ENCODE results near the gene CAPZA1. TPM values are rescaled to one million over a fixed set of nuclear protein-coding genes. Genes with fewer than 3 reads are reported as not detected.

CAPZA1 gene
- total RNA-seq, 2 experiments from 2014 or later: 166 to 179 TPM

DNA sequence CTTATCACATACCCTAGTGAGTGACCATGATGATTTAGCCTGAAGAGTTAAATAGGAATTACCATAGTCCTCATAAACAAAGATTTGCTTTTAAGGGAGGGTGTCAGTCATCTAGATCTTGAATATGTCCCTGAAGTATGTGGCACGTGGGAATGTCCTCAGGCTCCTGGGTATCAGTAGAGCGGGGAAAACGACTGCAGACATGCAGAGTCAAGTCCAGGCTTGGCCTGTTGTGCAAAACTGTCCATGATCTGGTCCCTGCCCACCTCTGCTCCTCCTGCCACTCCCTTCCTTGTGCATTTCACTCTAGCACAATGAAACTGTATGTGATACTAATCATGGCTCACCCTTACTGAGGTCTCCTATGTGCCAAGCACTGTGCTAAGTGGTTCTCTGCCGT is 67.7 kb downstream of the CAPZA1 start:
- Histone ChIP-seq H3K4me1 (ENCODE audit: insufficient read depth, low read length) (no peaks in the 10 kb centered on the region), H3K9me3 (ENCODE audit: control insufficient read depth in 1 of 2, insufficient read depth in 1 of 2, low read length in 2 of 2) (no peaks in the 10 kb centered on the region), H3K4me3 (ENCODE audit: low read length) (no peak overlapping the region), H3K36me3 (ENCODE audit: insufficient read depth, low read length) (peaks cover 31% of the 10 kb centered on the region), H3K27me3 (ENCODE audit: control insufficient read depth in 1 of 2, insufficient read depth in 2 of 2, low read length in 2 of 2) (no peaks in the 10 kb centered on the region), H3K27ac (ENCODE audit: low read depth in 1 of 2, low read length in 2 of 2) (no peak overlapping the region)
- Mint-ChIP-seq H3K36me3 (ENCODE audit: low read depth) (peaks cover 47% of the 10 kb centered on the region), H3K27ac (no peak overlapping the region), H3K27me3 (no peaks in the 10 kb centered on the region), H3K4me3 (no peak overlapping the region), H3K4me1 (ENCODE audit: low read depth) (peaks cover 7% of the 10 kb centered on the region), H3K9me3 (no peaks in the 10 kb centered on the region)
- ChIA-PET POLR2A (no interaction called here), CTCF (no interaction called here)
- ATAC-seq (ENCODE audit: poor library complexity) (no peak), DNase-seq (no peak)
- TF ChIP-seq, protein P1, sequence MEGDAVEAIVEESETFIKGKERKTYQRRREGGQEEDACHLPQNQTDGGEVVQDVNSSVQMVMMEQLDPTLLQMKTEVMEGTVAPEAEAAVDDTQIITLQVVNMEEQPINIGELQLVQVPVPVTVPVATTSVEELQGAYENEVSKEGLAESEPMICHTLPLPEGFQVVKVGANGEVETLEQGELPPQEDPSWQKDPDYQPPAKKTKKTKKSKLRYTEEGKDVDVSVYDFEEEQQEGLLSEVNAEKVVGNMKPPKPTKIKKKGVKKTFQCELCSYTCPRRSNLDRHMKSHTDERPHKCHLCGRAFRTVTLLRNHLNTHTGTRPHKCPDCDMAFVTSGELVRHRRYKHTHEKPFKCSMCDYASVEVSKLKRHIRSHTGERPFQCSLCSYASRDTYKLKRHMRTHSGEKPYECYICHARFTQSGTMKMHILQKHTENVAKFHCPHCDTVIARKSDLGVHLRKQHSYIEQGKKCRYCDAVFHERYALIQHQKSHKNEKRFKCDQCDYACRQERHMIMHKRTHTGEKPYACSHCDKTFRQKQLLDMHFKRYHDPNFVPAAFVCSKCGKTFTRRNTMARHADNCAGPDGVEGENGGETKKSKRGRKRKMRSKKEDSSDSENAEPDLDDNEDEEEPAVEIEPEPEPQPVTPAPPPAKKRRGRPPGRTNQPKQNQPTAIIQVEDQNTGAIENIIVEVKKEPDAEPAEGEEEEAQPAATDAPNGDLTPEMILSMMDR (IDR thresholded peaks at IDR 0.05): no peak
- intact Hi-C loops (cut with DNase I, micrococcal nuclease): no loop called here

DNA sequence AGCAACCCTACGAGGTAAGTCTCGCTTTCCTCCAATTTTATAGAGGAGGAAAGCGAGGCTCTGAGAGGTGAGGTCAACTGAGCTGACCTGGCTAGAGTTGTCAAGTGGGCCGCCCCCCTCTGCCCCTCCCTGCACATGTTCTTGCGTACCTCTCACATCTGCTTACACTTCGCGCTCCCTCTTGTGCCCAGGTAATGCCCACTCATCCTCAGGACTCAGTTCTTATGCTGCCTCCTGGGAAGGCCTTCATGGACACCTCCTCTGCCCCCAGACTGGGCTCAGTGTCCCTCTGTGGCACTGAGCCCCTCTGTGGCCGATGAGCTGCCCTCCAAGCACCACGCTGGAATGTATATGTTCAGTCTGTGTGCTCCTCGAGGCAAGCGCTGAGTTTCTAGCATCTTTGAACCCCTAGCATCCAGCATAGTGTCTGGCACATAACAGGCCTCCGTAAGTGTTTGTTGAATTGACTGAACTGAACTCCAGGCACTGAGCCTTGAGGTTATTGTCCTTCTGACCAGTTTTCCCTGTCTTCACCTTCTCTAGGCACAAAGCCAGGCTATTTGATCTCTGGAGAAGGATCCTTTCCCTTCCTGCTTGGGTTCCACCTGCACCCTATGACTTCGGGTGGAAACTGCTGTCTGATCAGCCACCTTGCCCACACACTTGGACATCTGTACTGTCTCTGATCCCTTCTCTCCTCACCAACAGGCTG is 68.3 kb downstream of the CAPZA1 start:
- Histone ChIP-seq H3K36me3 (ENCODE audit: insufficient read depth, low read length) (peaks cover 37% of the 10 kb centered on the region), H3K4me1 (ENCODE audit: insufficient read depth, low read length) (no peaks in the 10 kb centered on the region), H3K27ac (ENCODE audit: low read depth in 1 of 2, low read length in 2 of 2) (no peak overlapping the region), H3K9me3 (ENCODE audit: control insufficient read depth in 1 of 2, insufficient read depth in 1 of 2, low read length in 2 of 2) (no peaks in the 10 kb centered on the region), H3K4me3 (ENCODE audit: low read length) (no peak overlapping the region), H3K27me3 (ENCODE audit: control insufficient read depth in 1 of 2, insufficient read depth in 2 of 2, low read length in 2 of 2) (no peaks in the 10 kb centered on the region)
- Mint-ChIP-seq H3K27ac (no peak overlapping the region), H3K36me3 (ENCODE audit: low read depth) (peaks cover 50% of the 10 kb centered on the region), H3K4me1 (ENCODE audit: low read depth) (peaks cover 7% of the 10 kb centered on the region), H3K9me3 (no peaks in the 10 kb centered on the region), H3K4me3 (no peak overlapping the region), H3K27me3 (no peaks in the 10 kb centered on the region)
- intact Hi-C loops (cut with DNase I, micrococcal nuclease): no loop called here
- ChIA-PET POLR2A (no interaction called here), CTCF (no interaction called here)
- DNase-seq (peak in 1 of 14 experiments; percentile 6), ATAC-seq (ENCODE audit: poor library complexity) (no peak)
- TF ChIP-seq, protein P1 (IDR thresholded peaks at IDR 0.05): no peak

- H3K36me3 ChIP-seq (ENCODE audit: insufficient read depth, low read length): peaks cover 39% of the 10 kb centered on the region
- ATAC-seq (ENCODE audit: poor library complexity) (no peak), DNase-seq (no peak)
- CTCF ChIA-PET: no interaction called here
- H3K27me3 ChIP-seq (ENCODE audit: control insufficient read depth in 1 of 2, insufficient read depth in 2 of 2, low read length in 2 of 2): no peaks in the 10 kb centered on the region
- H3K4me1 ChIP-seq (ENCODE audit: insufficient read depth, low read length): no peaks in the 10 kb centered on the region
- Mint-ChIP-seq H3K27me3 (no peaks in the 10 kb centered on the region), H3K27ac (no peak overlapping the region), H3K4me3 (no peak overlapping the region), H3K9me3 (no peaks in the 10 kb centered on the region), H3K4me1 (ENCODE audit: low read depth) (peaks cover 7% of the 10 kb centered on the region), H3K36me3 (ENCODE audit: low read depth) (peaks cover 53% of the 10 kb centered on the region)
- POLR2A ChIA-PET: no interaction called here
- no peaks in the 10 kb centered on the region for H3K9me3 ChIP-seq (ENCODE audit: control insufficient read depth in 1 of 2, insufficient read depth in 1 of 2, low read length in 2 of 2)
- H3K27ac ChIP-seq (ENCODE audit: low read depth in 1 of 2, low read length in 2 of 2): no peak overlapping the region
- H3K4me3 ChIP-seq (ENCODE audit: low read length): no peak overlapping the region
- TF ChIP-seq, protein P1 (IDR thresholded peaks at IDR 0.05): no peak
- intact Hi-C loops (cut with DNase I, micrococcal nuclease): no loop called here
Observed at GRCh38 chr1:112688781-112689193, 69.2 kb downstream of the CAPZA1 start.
